Erythroblast (primary cell): ENCODE results near the gene TRAF5.

Experiments
- GATA1 ChIP-seq: IDR thresholded peaks from 2 replicates; pipeline ENCODE4 v1.6.1; 2011; ENCODE audit warnings: low read depth, mild to moderate bottlenecking, control low read depth, low read length, moderate library complexity
- POLR2A ChIP-seq: IDR thresholded peaks from 2 replicates; pipeline ENCODE4 v1.6.1; 2011; ENCODE audit warnings: mild to moderate bottlenecking, low read length

DNA sequence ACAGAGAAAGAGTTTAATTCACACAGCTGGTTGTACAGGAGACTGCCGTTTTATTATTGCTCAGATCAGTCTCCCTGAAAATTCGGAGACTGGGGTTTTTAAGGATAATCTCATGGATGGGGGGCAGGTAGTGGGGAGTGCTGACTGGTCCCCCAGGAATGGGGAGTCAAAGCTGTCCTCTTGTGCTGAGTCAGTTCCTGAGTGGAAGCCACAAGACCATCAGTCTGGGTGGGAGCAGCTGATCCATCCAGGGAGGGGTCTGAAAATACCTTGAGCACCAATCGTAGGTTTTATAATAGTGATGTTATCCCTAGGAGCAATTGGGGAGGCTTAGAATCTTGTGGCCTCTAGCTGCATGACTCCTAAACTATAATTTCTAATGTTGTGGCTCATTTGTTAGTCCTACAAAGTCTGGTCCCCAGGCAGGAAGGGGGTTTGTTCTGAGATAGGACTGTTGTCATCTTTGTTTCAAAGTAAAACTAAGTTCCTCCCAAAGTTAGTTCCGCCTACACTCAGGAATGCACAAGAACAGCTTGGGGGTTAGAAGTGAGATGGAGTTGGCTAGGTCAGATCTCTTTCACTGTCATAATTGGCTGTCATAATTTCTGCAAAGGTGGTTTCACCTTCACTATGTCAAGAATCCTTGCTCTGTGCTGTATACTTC lies 50.3 kb downstream of the TRAF5 start:
- no peak for TF ChIP-seq POLR2A
- no peak for TF ChIP-seq GATA1
